Activated T-helper 1 cell treated with Interleukin-2 at 50 U/mL for 16 hours (primary cell): ENCODE measurements around the gene EVPL.
A peak's percentile ranks its signal among the peaks of the same experiment; 100 is the strongest.

ENCODE experiments used
- DNase-seq: peaks from one replicate; pipeline ENCODE4 v3.0.0-alpha.2; 2020; ENCODE audit warnings: low read depth

The EVPL gene

GRCh38 chr17:76017481-76018339, 9.4 kb downstream of the EVPL start:
- DNase-seq: no peak

DNA sequence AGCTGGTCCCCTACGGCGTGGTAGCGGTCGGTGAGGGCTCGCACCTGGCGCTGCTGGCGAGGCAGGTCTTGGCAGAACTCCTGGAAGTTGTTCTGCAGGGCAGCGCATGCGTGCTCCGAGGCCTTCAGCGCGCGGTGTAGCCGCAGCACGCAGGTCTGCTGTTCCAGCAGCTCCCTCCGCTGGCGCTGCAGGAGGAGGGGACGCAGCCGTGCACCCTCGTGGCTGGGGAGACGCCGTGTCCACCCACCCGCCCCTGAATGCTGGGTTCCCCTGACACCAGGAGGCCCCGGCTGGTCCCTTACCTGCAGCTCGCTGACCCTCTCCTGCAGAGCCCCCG, 12.2 kb downstream of the EVPL start:
- no peak for DNase-seq

- DNase-seq: peak; percentile 59
Measured at GRCh38 chr17:76014100-76014924, 12.8 kb downstream of the EVPL start.

GRCh38 chr17:76013377-76013932, 13.7 kb downstream of the EVPL start:
- DNase-seq: no peak

GRCh38 chr17:76011951-76012350, 15.2 kb downstream of the EVPL start:
- no peak for DNase-seq

- no peak for DNase-seq
Measured at GRCh38 chr17:76009969-76010661, 17.0 kb downstream of the EVPL start.

GRCh38 chr17:76009447-76009846, 17.7 kb downstream of the EVPL start:
- DNase-seq: no peak

GRCh38 chr17:76008630-76009425, 18.3 kb downstream of the EVPL start:
- DNase-seq: no peak

DNA sequence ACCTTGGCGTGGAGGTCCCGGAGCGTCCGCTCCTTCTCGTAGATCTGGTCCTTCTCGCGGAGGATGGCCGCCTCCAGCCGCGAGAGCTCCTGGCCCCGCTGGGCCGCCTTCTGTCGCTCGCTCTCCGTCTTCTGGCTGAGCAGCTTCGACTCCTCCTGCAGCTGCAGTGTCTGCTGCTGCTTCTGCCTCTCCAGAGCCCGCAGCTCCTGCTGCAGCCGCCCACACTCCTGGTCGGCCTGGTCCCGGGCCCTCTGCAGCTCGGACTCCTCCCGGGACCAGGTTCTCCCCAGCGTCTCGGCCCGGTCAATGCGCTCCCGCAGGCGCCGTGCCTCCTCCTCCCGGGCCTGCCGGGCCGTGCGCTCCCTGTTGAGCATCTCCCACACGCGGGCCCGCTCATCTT, 18.9 kb downstream of the EVPL start:
- no peak for DNase-seq

- DNase-seq: no peak
Measured at GRCh38 chr17:76007850-76008165, 19.3 kb downstream of the EVPL start.

GRCh38 chr17:76007131-76007849, 19.8 kb downstream of the EVPL start:
- no peak for DNase-seq

- DNase-seq: peak; percentile 60
Measured at GRCh38 chr17:76005263-76006149, 21.6 kb downstream of the EVPL start.

DNA sequence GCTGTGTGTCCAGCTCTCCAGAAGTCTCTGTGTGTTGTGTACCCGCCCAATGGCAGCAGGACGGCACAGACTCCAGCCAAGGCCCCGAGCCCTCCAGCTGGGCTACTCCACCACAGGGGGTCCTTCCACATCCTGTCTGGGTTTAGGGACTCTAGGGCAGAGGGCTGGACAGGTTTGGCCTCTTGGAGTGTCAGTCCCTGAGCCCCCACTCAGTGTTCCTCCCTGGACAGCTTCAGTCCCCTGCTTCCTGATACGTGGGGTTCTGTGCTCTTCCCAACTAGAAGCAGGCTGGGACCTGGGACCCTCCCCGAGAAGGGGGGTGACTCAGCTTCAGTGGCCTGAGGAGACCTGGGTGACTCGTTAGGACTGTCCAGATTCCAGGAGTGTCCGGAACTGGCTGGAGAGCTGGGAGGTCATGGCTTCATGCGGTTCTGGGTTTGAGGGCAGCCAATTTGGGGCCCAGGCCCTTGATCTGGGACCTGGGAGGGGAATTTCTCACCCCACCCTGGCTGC, 22.3 kb downstream of the EVPL start:
- no peak for DNase-seq

DNA sequence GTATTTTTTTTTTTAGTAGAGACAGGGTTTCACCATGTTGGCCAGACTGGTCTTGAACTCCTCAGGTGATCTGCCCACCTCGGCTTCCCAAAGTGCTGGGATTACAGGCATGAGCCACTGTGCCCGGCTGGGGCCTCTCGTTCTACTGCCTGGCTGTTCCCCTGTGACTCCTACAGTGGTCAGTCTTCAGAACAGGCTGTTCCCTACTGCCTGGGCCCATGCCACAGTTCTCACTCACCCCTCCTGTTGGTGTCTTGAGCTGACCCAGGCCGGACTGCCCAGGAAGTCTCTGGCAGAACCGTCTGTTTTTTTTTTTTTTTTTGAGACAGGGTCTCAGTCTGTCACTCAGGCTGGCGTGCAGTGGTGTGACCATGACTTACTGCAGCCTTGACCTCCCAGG, 23.2 kb downstream of the EVPL start:
- DNase-seq: no peak

DNA sequence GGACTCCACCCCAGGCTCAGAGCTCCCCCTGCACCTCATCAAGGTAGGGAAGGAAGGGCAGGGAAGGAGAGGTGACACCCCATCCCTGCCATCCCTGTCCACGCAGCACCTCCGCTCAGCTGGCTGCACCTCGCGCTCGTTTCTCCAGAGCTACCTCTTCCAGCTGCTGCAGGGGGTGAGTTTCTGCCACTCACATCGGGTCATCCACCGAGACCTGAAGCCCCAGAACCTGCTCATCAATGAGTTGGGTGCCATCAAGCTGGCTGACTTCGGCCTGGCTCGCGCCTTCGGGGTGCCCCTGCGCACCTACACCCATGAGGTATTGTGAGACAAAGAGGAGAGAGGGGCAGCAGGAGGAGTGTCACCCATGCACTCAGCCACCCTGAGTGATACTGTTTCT, 25.0 kb downstream of the EVPL start:
- DNase-seq: no peak

- no peak for DNase-seq
Measured at GRCh38 chr17:76000755-76001521, 26.2 kb downstream of the EVPL start, which contains the start of gene CDK3. Gene CDK3 (plus strand): TSS chr17:76000855. CDS start chr17:76001426, 571 bp downstream.

DNA sequence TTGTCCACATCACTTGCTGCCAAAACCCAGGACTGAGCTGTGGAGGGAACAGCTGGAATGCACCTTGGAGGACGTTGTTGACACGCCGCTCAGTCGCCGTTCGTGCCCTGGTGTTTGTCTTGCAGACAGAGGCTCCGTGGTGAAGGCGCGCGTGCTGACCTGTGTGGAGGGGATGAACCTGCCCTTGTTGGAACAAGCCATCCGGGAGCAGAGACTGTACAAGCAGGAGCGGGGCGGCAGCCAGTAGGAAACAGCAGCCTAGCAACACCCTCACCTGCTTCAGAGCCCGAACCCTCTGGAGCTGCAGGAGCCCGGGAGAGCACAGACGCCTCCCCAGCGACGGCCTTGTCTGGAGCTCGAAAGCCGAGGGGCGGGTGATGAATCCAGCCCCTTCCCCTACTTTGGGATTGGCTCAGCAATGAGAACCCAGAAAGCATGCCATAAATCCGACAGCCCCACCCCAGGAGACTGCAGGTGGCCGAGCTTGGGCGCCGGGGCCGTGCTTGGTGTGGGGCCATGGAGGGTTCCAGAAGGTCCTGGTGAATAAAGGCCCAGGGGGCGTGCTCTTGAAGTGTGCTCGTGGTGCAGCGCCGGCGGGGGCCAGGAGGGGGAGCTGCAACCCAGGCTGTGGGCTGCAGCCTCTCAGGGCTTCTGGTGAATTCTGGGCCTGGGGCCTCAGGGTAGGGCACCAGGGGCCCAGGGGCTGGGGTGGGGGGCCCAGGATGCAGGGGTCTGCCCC, 26.9 kb downstream of the EVPL start:
- peak; percentile 38 for DNase-seq

- no peak for DNase-seq
Measured at GRCh38 chr17:75998327-75998795, 28.7 kb downstream of the EVPL start.
